Epithelial cell of prostate (primary cell): Measurements from ENCODE around the gene AP3B2.
"Not testable (repeated sequence)": the region's sequence is repeated elsewhere in the genome, so short reads cannot be mapped to it uniquely, and the experiment has no call there.

Experiments used
- DNase-seq: peaks from one replicate; pipeline ENCODE4 v3.0.0-alpha.2; 2011; ENCODE audit warnings: low read depth, low spot score
- H3K27ac ChIP-seq: fragments of 450-650 bp; 2 replicates; pipeline ENCODE4 v1.5.1; 2017; ENCODE audit warnings: mild to moderate bottlenecking

The AP3B2 gene

GRCh38 chr15:82709421-82710207 is at the start of gene AP3B2:
Gene AP3B2, minus strand, starts transcription at chr15:82709875. Its CDS starts 169 bp downstream, at chr15:82709706.
- peak within 1 kb of the TSS; percentile 21 for H3K27ac ChIP-seq
- DNase-seq = peak; percentile 6

DNA sequence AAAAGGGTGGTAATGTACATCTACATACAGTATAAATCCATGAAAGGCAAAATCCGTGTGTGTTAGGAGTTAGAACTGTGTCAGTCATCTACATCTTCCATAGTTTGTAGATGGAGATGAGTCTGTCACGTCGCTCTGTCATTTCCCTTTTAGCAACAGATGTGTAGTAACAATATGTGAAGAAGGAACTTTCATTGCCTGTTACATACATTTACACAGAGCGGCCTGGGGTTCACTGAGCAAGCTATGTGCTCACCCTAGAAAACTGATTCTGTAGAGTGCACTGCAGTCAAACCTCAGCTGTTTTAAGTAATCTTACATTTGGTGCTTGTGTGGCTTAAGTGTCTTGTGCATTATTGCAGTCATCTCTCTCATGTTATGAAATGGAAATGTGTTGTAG is 41.6 kb upstream of the AP3B2 start:
- H3K27ac ChIP-seq = peak overlapping the region; percentile 85
- DNase-seq = no peak

DNA sequence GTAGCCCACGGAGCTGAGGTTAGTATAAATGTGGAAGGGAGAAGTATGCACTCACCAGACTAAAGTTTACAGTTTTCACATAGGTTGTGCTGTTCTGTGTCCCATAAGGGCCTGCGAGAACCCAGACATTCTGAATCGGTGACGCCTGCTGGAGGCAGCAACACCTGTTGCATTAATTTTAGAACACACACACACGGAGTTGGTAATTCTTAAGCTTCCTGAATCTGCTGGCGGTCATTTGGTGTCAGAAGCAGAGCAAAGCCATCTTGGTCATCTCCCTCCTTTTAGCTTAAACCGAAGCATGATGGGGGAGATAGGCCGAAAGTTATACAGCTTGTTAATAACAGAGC is 41.1 kb upstream of the AP3B2 start:
- H3K27ac ChIP-seq = peak overlapping the region; percentile 85
- DNase-seq = no peak

GRCh38 chr15:82749951-82750830 is 40.5 kb upstream of the AP3B2 start:
- peak; percentile 62 for DNase-seq

GRCh38 chr15:82748315-82748714 is 38.6 kb upstream of the AP3B2 start:
- no peak overlapping the region for H3K27ac ChIP-seq
- no peak for DNase-seq

More at GRCh38 chr15:82749951-82750830, 40.5 kb upstream of the AP3B2 start:
- H3K27ac ChIP-seq = peak overlapping the region; percentile 85

GRCh38 chr15:82743810-82744209 is 34.1 kb upstream of the AP3B2 start:
- DNase-seq = no peak

DNA sequence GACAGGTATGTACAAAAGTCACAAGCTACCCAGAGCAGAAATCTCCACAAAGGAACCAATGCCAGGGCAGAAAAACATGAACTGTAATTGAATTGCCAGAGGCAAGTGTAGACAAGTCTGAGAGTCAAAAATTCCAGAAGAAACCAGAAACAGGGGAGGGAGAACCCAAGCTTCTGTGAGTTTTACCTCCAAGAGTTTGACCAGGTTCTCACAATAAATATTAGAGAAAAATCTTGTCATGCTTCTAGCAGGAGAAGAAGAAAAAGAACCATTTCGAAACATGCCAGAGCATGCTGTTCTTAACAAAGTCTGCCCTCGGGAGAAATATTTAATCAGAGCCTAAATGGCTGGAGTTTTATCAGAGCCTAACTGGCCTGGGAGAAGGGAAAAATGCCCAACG is 32.5 kb upstream of the AP3B2 start:
- peak overlapping the region; percentile 93 for H3K27ac ChIP-seq
- peak; percentile 40 for DNase-seq

More at GRCh38 chr15:82743810-82744209, 34.1 kb upstream of the AP3B2 start:
- H3K27ac ChIP-seq = peak overlapping the region; percentile 93

- H3K27ac ChIP-seq = peak overlapping the region; percentile 21
- no peak for DNase-seq
Observed at GRCh38 chr15:82739086-82739485, 29.4 kb upstream of the AP3B2 start.

GRCh38 chr15:82737975-82738374 is 28.3 kb upstream of the AP3B2 start:
- H3K27ac ChIP-seq = no peak overlapping the region
- DNase-seq = no peak

DNA sequence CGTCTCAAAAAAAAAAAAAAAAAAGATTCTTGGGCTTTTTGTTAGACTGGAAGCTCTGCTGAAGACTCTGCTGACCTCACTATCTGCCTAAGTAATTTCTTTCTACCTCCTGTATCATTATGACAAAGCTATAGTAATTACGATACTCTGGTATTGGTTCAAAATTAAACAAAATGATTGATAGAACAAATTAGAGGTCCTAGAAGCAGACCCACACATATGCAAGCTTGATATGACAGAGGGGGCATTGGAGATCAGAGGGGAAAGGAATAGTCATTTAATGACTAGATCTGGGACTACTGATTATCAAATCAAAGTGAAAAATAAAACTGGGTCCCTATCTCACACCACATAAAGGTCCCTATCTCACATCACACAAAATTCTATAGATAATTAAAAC is 21.9 kb upstream of the AP3B2 start:
- no peak overlapping the region for H3K27ac ChIP-seq
- DNase-seq = no peak

DNA sequence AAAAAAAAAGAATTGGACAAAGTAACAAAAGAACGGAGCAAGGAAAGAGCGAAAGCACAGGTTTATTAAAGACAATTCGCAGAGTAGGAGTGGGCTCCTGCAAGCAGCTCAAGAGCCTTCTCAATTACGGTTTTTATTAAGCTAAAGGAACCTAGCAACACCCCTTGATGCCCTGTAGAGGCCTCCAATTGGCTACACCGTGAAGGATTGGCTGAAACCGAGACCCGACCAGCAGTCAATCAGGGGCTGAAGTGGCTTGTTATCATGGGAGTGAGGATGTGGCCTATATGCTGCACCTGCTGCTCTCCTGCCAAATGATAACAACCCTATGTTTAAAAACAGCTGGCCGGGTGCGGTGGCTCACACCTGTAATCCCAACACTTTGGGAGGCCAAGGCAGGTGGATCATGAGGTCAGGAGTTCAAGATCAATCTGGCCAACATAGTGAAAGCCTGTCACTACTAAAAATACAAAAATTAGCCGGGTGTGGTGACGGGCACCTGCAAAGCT is 20.4 kb upstream of the AP3B2 start:
- DNase-seq = no peak
- no peak overlapping the region for H3K27ac ChIP-seq

DNA sequence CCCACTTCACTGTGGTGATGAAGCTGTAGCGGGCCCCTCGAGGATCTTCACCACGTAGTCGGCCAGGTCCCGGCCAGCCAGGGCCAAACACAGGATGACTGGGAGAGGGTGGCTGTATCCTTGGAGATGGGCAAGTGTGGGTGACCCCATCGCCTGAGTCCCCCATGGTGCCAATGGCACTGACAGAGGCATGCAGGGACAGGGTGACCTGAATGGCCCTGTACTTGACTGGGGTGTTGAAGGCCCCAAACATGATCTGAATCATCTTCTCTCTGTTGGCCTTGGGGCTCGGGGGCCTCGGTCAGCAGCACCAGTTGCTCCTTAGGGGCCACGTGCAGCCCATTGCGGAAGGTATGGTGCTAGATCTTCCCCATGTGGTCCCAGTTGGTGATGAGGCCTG is 17.1 kb upstream of the AP3B2 start:
- no peak overlapping the region for H3K27ac ChIP-seq
- no peak for DNase-seq

GRCh38 chr15:82715003-82715402 is 5.3 kb upstream of the AP3B2 start:
- DNase-seq = no peak
- no peak overlapping the region for H3K27ac ChIP-seq

- no peak for DNase-seq
- no peak overlapping the region for H3K27ac ChIP-seq
Observed at GRCh38 chr15:82714016-82714415, 4.3 kb upstream of the AP3B2 start.

- DNase-seq = no peak
- H3K27ac ChIP-seq = no peak overlapping the region
Observed at GRCh38 chr15:82712036-82712435, 2.4 kb upstream of the AP3B2 start.

- no peak for DNase-seq
- no peak overlapping the region for H3K27ac ChIP-seq
Observed at GRCh38 chr15:82710926-82711490, 1.3 kb upstream of the AP3B2 start.

GRCh38 chr15:82710208-82710555 is 507 bp upstream of the AP3B2 start:
- no peak overlapping the region for H3K27ac ChIP-seq
- no peak for DNase-seq

GRCh38 chr15:82709081-82709420 is 624 bp downstream of the AP3B2 start:
- DNase-seq = no peak
- H3K27ac ChIP-seq = no peak overlapping the region

- DNase-seq, H3K27ac ChIP-seq: not testable (repeated sequence)
Observed at GRCh38 chr15:82705856-82706255, 3.8 kb downstream of the AP3B2 start.

GRCh38 chr15:82699726-82700125 is 9.9 kb downstream of the AP3B2 start:
- no peak for DNase-seq

More at GRCh38 chr15:82699726-82700125, 9.9 kb downstream of the AP3B2 start:
- no peak overlapping the region for H3K27ac ChIP-seq
